GM06990 (cell line): ENCODE results near the gene PTH.

Experiments used
- DNase-seq: peaks from one replicate; pipeline ENCODE4 v3.0.0-alpha.2; 2011; ENCODE audit not compliant: insufficient read length; ENCODE audit errors: extremely low read depth
- H3K27me3 ChIP-seq: replicated peaks from 2 replicates; pipeline ENCODE4 v1.6.0; 2011; ENCODE audit warnings: low read length; ENCODE audit not compliant: control insufficient read depth, insufficient read depth
- H3K36me3 ChIP-seq: 2 replicates; pipeline ENCODE4 v1.5.1; 2011; ENCODE audit warnings: low read length; ENCODE audit not compliant: control insufficient read depth, insufficient read depth
- H3K4me3 ChIP-seq: replicated peaks from 2 replicates; pipeline ENCODE4 v1.5.1; 2011; ENCODE audit warnings: low read depth, mild to moderate bottlenecking, control low read depth, low read length
- TF ChIP-seq, protein P1 (sequence below): IDR thresholded peaks from 2 replicates; pipeline ENCODE4 v1.5.1; 2011; ENCODE audit warnings: low read length, control low read depth, mild to moderate bottlenecking, inconsistent platforms; ENCODE audit not compliant: insufficient read depth, poor library complexity, severe bottlenecking

Gene PTH

DNA sequence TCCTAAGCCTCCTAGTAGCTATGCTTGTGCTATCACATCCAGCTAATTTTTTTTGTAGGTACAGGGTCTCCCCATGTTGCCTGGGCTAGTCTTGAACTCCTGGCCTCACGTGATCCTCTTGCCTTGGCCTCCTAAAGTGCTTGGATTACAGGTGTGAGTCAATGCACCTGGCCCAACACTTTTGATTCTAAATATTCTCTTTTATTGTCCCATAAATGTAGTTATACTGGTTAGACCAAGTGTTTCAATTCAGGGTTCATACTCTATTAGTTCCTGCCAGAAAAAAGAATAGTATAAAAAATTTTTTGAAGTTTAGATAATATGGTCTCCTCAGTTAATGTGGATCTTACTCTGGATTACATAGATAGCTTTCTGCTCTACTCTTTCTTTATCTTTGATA, 6.7 kb upstream of the PTH start:
- TF ChIP-seq, protein P1, sequence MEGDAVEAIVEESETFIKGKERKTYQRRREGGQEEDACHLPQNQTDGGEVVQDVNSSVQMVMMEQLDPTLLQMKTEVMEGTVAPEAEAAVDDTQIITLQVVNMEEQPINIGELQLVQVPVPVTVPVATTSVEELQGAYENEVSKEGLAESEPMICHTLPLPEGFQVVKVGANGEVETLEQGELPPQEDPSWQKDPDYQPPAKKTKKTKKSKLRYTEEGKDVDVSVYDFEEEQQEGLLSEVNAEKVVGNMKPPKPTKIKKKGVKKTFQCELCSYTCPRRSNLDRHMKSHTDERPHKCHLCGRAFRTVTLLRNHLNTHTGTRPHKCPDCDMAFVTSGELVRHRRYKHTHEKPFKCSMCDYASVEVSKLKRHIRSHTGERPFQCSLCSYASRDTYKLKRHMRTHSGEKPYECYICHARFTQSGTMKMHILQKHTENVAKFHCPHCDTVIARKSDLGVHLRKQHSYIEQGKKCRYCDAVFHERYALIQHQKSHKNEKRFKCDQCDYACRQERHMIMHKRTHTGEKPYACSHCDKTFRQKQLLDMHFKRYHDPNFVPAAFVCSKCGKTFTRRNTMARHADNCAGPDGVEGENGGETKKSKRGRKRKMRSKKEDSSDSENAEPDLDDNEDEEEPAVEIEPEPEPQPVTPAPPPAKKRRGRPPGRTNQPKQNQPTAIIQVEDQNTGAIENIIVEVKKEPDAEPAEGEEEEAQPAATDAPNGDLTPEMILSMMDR, result no peak
- H3K4me3 ChIP-seq, result no peak overlapping the region
- no peaks in the 10 kb centered on the region for H3K36me3 ChIP-seq
- no peak for DNase-seq
- H3K27me3 ChIP-seq, result no peaks in the 10 kb centered on the region

DNA sequence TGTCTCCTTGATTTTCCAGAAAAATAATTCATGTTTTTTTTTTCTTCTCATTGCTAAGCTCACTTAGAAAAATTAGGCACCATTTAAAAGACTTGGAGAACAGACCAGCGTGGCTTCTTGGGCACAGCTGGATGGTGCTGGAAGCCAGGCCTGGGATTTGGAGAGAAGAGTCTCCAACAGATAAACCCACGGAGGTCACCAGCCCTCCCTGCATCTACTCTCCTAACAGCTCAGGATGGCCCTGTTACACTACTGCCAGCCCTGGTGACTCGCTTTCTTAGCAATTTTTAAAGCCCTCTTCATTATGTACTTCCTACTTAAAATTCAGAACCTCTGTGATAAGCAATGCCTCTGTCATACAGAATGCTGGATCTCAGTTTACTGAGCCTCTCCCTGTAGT, 1.7 kb downstream of the PTH start:
- Histone ChIP-seq H3K36me3 (no peaks in the 10 kb centered on the region), H3K4me3 (no peak overlapping the region), H3K27me3 (no peaks in the 10 kb centered on the region; the same call in 1 of the 2 replicates)
- TF ChIP-seq, protein P1, result no peak
- no peak for DNase-seq

DNA sequence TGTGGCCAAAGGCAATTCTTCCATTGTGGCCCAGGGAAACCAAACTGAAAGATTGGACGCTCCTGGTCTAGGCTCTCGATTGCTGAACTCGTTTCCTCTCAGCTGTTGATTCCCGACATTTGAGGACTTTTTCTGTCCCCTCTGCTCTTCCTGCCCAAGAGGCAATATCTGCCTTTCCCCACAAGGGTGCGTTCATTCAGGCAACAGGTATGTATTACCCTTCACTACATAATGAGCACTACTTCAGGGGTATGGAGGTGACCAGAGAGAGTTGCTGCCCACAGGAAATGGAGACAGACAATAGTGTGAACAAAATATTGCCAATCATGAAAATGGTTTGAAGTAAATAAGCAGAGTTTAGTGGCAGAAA, 8.2 kb downstream of the PTH start:
- Histone ChIP-seq H3K4me3 (peak overlapping the region; percentile 39), H3K27me3 (no peaks in the 10 kb centered on the region), H3K36me3 (no peaks in the 10 kb centered on the region)
- TF ChIP-seq, protein P1, result peak; percentile 54
- DNase-seq, result no peak

DNA sequence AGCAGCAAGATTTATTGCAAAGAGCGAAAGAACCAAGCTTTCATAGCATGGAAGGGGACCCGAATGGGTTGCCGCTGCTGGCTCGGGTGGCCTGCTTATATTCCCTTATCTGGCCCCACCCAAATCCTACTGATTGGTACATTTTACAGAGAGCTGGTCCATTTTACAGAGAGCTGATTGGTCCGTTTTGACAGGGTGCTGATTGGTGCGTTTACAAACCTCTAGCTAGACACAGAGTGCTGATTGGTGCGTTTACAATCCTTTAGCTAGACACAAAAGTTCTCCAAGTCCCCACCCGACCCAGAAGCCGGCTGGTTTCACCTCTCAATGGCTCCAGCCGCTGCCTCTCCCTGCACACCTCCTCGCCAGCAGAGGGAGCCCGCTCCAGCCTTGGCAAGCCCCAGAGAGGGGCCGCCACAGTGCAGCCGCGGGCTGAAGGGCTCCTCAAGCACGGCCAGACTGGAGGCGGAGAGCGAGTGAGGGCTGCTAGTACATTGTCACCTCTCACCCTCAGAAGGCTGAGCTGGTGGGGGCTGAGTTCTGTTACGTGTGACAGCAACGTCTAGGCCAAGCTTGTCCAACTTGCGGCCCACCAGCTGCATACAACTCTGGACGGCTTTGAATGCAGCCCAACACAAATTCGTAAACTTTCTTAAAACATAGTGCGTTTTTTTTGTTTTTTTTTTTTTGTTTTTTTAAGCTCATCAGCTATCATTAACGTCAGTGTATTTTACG, 8.7 kb downstream of the PTH start:
- DNase-seq, result peak; percentile 56
- TF ChIP-seq, protein P1, result peak; percentile 76
- Histone ChIP-seq H3K4me3 (peak overlapping the region; percentile 39), H3K36me3 (no peaks in the 10 kb centered on the region), H3K27me3 (no peaks in the 10 kb centered on the region)

DNA sequence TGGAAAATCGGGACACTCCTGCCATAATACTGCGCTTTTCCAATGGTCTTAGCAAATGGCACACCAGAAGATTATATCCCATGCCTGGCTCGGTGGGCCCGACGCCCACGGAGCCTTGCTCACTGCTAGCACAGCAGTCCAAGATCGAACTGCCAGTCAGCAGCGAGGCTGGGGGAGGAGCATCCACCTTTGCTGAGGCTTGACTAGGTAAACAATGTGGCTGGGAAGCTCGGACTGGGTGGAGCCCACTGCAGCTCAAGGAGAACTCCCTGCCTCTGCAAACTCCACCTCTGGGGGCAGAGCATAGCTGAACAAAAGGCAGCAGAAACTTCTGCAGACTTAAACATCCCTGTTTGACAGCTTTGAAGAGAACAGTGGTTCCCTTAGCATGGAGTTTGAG, 15.6 kb downstream of the PTH start:
- DNase-seq, result no peak
- TF ChIP-seq, protein P1, result no peak
- Histone ChIP-seq H3K27me3 (no peaks in the 10 kb centered on the region), H3K4me3 (no peak overlapping the region), H3K36me3 (no peaks in the 10 kb centered on the region)

DNA sequence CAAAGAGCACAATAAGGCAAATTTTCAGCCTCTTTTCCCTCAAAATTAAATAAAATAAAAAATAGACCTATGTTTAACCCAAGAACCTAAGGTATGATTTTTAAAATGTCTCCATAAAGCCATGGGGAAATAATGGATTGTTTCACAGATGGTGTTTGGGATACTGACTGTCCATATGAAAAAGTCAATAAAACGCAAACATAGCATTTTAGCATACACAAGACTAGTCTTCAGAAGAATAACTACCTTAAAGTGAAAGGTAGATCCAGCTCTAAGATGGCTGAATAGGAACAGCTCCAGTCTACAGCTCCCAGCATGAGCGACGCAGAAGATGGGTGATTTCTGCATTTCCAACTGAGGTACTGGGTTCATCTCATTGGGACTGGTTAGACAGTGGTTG, 16.1 kb downstream of the PTH start:
- TF ChIP-seq, protein P1, result no peak
- H3K27me3 ChIP-seq, result no peaks in the 10 kb centered on the region
- no peaks in the 10 kb centered on the region for H3K36me3 ChIP-seq
- H3K4me3 ChIP-seq, result no peak overlapping the region
- no peak for DNase-seq
